Posterior cingulate gyrus (tissue), 11 donors: ENCODE results near the gene ECEL1.

Source experiments
- DNase-seq, 10 donors: peaks; one replicate each; pipeline versions ENCODE4 v3.0.0 to v3.0.0-alpha.2; 2020 to 2021; ENCODE audit warnings: mixed read lengths in 3 of 10
- intact Hi-C: fragments of 100-400 bp; cut with DNase I; formaldehyde crosslinking; loops from one replicate; pipeline ENCODE4 v1.15.1; 2023

ECEL1 gene

DNA sequence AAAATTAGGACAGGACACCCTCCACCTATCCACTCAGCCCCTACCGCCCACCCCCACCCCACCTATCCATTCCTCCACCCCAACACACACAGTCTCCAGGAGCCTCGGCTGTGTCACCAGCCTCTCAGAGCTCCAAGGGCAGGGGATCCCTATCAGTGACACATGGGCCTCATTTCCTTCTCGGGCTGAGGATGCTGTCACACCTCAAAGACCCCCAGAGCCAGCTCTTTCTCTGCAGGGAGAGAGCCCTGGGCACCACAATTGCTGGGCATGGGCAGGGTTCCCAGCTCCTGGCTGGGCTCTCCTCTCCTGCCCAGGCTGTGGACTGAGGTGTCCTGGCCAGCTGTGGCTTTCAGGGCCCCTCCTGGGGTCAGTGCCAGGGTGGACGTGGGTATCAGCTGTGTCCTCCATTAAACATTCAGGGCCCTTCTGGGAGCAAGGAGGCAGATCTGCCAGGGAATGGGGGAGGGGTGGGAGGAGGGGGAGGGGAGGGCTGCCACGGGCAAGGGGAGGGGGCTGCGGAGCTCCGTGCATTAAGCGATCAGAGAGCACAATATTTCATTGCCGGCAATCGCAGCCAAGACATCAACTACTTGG is 14.3 kb upstream of the ECEL1 start:
- no peak for DNase-seq
- intact Hi-C loops: no loop called here

DNA sequence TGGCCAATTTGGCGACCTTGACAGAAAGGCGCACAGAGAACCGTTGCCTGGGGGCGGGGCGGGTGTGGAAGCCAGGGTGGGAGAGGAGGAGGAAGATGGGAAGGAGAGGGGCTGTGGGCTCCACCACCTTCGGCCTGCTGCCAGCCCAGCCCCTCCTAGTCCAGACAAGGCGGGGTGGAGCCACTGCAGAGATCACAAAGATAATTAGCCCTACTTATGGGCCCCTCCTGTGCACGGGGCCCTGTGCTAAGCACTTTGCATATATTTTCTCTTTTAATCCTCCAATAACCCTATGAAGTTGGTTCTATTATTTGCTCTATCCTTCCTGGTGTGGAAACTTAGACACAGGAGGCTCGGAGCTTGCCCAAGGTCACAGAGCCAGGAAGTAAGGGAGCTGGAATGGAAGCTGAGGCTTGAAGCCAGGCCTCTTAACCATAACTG is 13.7 kb upstream of the ECEL1 start:
- no peak for DNase-seq
- intact Hi-C loops: no loop called here

DNA sequence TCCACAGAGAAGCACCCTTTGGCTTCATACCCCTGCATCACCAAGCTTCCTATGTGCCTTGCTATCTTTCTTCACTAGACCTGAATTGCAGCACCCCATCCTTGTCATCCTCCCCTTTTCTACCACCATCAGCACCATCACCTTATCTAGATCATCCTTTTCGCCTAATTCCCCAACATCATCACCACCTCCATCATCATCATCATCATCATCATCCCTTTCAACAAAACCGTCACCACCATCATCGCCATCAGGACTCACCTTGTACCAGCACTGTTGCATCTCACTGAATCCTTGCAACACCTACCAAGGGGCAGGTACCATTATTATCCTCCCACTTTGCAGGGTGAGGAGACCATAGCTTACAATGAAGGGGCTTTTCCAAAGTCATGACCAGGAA is 10.8 kb upstream of the ECEL1 start:
- intact Hi-C loops: no loop called here

DNA sequence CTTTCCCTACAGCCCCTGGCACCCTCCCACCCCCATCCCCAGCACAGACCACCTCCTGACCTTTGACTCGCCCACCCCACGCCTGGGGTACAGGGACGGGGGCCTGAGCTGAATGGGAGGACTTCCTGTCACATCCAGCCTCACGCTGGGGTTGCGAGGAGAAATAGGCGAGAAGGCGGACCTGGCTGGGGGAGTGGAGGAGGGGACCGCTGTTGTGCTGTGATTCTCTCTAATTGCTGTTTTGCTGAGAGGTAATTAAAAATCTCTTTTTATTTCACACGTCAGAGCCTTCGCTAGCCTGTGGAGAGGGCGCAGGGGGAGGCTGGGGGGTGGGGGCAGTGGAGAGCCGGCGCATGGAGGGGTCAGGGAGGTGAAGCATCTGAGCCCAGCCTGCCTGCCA is 9.7 kb upstream of the ECEL1 start:
- intact Hi-C loops: no loop called here
- DNase-seq: no peak

More for the DNA sequence above, 10.8 kb upstream of the ECEL1 start:
- DNase-seq: no peak

DNA sequence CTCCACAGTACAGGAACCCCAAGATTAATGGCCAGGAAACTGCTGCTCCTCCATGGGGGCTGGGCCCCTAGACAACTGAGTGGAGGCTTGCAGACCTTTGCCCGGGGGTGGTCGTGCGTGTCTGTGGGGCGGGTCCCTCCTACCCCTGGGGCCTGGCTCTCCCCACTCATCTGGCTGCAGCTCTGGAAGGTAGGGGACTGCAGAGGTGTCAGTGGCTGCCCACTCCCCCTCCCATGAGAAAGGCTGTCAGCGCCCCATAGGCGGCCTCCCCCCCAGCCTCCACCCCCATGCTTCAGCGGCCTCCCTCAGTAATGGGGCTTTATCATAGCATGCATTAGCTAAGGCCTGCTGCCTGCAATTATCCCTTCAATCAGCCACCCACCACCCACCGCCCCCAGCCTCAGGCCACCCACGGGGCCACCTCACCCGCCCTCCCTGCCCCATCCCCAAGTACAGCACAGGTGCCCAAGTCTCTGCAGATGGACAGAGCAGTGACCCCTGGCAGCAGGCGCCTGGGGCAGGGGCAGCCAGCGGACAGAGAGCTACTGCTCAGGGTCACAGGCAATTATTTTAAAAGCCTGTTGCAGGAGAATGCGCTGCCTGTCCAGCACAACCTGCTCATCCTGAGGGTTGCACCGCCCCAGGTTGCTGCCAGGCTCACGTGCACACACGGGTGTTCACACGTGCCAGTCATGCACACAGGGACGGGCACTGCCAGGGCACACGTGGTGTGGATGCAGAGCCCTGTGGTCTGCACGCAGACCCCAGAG is 9.1 kb upstream of the ECEL1 start:
- intact Hi-C loops: no loop called here
- no peak for DNase-seq

DNA sequence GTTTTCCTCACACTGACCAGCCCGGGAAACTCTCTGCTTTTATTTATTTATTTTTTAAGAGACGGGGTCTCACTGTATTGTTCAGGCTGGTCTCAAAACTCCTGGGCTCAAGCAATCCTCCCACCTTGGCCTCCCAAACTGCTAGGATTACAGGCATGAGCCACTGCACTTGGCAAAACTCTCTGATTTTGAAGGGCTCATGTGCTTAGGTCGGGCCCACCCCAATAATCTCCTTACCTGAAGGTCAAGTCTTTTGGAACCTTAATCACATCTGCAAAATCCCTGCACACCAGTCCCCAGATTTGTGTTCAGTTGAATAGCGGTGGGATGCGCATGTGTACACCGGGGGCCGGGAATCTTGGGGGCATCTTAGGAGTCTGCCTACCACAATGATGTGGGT is 7.7 kb upstream of the ECEL1 start:
- DNase-seq: peak in 1 of 10 donors; percentile 35
- intact Hi-C loops: no loop called here

DNA sequence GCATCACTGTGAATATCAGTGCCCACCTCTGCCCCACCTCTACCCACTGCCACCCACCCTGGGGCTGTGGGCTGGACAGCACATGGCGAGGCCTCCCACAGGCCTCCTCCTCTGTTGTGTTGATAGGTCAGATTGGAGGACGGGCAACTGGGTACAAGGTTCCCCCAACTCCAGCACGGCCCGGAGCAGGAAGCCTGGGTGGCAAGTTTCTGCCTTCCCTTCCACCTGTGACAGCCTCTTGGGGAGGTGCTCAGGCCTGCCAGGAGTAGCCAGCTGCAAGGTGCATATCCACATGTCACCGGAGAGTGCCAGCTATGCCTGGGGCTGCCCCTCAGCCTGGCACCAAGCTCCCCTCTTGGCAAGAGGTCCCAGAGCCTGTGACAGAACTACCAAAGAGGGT is 6.9 kb upstream of the ECEL1 start:
- intact Hi-C loops: no loop called here
- DNase-seq: peak in 2 of 10 donors; percentile 59 to 74

DNA sequence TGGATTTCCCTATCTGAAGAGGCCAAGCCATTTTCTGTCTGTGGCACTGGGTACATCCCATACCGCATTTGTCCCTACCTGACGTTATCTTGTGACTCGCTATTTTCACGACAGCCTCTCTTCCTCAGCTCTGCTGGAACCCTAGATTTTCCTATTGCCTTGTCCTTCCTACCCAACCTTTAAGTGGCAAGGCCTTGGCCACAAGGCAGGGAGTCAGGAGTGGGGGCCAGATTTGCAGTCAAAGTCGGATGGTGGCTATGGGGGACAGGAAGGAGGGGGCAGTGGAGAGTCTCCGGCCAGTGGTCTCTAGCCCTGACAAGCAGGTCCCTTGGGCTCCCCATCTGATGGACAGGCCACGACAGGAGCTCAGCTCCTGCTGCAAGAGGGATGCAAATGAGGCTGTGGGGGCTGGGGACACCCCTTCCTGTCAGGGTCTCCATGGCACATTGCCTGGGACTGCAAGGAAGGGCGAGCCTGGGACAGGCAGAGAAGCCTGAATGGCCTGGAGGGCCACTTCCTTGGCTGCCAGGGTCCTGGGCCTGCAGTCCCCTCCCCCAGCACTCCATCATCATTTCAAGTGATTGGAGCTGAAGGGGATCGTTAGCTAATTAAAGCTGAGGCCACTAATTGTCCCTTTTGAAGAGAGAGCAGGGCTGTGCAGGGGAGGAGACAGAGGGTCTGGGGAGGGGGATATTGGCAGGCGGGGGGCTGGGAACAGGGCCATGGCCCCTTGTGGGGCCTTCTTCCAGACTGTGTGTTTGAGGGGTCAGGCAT is 6.3 kb upstream of the ECEL1 start:
- intact Hi-C loops: no loop called here
- peak in 3 of 10 donors; percentile 27 to 41 (median 32) for DNase-seq

DNA sequence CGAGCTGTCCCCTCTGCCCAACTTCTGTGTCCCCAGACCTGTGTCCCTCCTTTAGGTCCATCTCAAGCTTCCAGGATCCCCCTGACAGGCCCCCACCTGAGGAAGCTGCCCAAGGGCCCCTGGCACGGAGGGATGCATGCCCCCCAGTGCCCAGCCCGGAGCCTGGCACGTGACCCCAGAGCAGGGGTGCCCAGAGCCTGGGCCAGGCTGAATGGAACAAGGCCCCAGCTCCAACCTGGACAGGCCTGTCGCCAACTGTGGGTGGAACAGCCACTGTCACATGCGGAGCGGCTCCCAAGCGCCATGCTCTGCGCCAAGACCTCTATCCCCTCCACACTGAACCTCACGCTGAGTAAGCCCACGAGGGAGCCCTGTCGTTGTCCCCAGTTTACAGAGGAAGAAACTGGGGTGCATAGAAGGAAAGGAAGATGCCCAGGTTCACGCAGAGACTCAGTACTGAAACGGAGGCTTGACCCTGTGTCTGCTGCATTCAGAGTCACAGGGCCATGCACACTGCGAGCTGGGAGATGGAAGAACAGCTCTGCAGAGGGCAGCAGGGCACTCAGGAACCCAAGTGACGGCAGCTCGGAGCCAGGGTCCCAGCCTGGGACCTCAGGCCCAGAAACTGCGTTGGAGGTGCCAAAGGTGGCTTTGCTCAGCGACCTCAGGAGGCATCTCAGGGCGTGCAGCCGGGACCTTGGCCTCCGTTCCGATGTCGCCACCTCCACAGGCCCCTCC is 5.5 kb upstream of the ECEL1 start:
- intact Hi-C loops: no loop called here
- DNase-seq: peak in 5 of 10 donors; percentile 3 to 65 (median 47)

DNA sequence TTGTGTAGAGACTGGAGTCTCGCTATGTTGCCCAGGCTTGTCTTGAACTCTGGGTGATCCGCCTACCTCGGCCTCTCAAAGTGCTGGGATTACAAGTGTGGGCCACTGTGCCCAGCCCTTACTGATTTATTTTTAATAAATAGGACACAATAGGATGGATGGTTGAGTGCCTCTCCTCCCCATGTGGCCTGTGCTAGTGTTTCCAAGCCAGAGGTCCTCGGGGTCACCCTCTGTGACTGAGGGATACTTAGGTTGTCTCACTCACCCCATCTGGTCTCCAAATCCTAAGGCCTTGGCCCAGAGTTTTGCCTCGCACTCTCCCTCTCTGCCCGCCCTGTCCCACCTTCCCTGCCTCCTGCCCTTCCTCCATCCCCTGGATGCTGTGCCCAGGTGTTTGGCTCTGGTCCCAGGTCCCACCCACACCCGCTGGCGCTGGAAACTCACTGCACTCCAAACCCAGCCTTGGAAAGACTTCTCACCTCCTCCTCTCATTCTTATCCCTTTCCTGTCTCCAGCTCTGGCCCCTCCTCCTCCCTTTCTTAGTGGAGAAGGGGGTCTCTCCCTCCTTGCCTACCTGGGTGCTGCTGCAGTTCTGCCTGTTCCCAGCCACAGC is 4.7 kb upstream of the ECEL1 start:
- intact Hi-C loops: no loop called here
- DNase-seq: peak in 5 of 10 donors; percentile 2 to 63 (median 56)

DNA sequence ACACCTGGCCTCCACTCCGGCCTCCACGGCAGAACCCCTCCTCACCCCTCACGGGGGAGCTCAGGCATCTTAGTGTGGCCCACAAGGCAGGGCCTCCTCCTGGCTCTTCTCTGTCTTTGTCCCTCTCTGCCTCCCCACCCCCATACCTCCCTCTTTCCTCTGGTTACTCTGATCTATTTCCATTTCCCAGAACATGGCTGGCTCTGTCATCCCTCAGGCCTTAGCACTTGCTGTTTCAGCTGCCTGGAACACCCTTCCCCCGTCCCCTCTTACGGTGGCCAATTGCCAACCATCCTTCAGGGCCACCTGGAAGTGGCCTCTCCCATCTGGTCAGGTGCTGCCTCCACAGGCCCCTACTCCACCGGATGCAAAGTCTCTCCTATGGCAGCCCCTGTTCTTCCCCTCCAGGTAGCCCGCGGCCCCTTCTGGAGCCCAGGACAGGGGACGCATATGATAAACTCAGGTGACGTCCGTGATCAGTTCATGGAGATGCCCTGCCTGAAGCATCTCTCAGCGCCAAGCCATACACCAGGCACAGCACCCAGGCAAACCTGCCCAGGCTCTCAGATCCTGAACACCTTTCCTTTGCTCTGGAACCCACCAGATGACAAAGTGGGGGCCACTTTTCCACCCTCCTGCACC is 3.6 kb upstream of the ECEL1 start:
- intact Hi-C loops: no loop called here
- peak in 5 of 10 donors; percentile 2 to 54 (median 32) for DNase-seq

DNA sequence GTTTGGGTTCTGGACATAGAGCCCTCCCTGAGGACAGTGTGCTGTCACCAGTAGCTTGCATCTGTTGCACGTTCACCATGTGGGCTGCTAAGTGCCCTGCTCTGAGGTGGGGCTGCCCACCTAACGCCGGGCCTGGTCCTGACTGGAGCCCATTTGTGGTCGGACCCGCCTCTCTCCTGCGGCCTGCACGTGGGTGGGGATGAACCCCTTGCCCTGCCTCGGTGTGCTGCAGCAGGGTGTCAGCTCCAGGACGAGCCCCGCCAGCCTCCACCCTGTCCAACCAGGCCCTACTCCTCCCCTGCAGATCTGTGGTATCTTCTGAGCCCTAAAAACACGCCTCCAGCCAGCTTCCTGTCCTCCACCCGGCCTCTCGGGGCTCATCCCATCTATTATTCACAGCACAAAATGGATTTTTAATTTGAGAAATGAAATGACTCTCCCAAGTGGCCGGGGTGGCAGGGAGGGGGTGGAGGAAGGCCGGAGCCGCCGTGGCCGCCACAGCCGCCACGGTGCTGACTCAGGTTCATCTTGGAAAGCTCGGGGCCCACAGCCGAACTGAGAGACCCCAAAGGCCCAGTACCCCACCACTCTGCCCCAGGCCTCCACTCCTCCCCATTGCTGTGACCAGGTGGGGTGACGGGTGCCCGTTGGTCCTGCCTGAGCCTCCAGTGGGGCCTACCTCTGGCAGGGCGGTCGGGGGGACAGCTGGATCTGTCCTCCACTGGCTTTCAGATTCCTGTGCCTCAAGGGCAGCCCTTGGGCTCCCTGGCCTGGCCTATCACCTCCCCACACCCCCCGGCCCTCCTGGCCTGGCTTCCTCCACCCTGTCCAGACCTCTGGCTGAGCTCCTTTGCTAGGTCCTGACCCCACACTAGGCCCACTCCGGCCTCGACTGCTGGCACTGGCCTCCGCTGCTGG is 2.8 kb upstream of the ECEL1 start:
- DNase-seq: peak in 7 of 10 donors; percentile 4 to 83 (median 24)
- intact Hi-C loops: no loop called here

DNA sequence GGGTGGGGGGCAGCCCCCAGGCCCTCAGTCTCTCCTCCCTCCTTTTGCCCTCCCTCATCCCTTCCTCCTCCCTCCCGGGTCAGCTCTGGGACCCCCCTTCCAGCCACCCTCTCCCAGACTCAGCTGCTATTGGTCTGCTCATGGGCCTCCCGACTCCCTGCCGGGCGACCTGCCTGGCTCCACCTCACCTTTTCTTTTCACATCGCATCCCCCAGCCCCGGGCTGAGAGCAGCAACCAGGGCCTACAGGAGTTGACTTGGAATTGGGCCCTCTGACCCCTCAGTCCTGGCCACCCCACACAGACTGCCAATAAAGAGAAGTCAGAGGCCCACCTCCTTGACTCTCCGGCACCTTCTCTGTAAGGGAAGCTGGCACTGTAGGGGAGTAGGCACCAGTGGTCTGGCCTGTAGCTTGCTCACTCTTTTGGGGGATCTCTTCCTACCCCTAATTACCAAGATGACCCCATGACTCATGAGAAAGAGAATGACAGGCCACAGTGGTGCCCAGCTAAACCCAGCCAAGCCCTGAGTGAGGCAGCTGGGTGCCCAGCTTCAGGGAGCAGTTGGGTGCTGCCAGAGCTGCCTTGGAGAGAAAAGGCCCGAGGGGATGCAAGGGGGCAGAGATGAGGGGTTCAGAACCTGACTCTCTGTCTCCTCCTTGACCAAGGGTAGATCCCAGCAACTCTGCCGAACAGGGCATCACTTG is 2.0 kb upstream of the ECEL1 start:
- peak in 7 of 10 donors; percentile 3 to 70 (median 19) for DNase-seq
- intact Hi-C loops: no loop called here

DNA sequence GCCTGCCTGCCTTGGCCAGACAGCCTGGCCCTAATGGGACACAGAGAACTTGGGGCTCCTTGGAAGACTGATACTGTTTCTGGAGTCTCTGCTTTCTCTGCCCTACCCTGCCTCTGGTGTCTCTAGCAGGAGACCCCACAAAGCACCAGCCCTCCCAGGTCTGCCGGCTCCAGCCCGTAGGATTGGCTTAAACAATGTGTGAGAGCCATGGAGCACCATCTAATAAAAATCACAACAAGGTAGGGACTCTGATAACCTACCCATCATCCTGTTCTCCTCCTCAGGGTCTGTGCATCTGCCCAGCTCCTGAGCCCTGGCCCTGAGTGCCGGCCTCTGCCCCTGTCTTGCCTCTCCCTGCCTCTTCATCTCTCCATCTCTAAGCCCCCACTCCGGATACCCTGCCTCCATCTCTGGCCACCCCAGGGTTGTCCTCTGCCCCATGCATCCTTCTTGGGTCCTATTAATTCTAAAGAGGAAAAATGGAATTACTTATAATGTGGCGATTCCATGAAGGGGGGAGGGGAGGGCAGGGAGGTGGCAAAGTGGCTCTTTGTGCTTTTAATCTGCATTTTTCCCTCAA is 1.2 kb upstream of the ECEL1 start:
- peak in 5 of 10 donors; percentile 0 to 72 (median 22) for DNase-seq
- intact Hi-C loops: no loop called here

DNA sequence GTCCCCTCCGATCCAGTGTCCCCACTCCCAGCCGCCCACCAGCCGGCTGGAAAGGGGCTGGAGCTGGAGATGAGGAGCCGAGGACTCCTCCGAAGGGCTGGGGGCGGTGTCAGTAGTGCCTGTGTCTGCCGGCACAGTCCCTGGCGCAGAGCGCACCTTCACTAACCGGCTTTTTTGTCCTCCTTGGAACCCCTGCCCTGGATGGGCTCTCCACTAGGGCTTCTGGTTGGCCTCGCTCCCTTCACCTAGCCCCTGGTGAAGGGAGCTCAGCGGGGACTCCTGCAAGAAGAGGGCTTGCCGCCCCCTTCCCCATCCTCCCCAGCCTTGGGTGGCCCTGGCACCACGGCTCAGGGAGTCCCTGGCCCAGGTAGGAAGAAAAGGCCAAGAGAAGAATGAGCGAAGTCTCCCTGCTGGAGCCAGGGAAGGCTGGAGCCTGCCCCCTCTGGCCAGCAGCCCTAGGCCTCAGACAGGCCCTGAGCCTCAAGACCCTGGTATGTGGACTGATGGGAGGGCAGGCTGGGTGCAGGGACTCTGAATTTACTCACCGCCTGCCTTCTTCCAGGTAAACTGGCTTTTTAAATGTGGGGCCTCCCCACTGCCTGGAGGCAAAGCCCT is 570 bp upstream of the ECEL1 start:
- intact Hi-C loops: no loop called here
- peak in 3 of 10 donors; percentile 41 to 67 (median 60) for DNase-seq

DNA sequence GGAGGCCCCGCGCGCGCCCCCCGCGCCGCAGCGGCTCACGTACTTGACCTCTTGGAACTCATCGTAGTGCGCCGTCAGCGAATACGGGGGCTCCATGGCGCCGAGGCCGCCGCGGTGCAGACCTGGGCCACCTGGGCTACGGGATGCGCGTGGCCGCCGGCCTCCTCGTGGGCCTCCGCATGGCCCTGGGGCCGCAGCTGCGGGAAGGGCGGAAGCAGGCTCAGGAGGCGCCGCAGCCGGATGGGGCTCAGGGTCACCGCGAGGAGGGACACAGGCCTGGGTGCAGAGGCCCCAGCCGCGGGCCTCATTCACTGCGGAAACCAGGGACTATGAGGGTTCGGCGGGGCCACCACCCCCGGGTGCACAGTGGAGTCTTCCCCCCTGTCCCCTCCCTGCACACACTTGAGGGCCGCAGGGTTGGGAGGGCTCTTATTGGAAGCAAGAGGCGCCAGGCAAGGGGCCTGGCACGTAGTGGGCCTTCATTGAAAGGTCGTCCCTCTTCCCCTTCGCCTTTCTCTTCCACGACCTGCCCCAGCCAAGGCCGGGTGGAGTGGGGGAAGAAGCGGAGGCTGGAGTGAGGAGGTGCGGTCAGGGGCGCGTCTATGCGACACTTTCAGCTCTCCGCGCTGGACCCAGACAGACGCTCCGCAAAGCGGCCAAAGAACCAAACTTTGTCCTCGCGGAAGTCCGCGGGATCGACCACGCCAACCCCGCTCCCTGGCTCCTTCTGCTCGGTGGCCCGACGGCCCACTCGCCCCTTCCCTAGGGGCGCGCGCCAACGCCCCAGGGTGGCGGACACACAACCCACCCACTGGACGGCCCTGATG is 863 bp downstream of the ECEL1 start:
- DNase-seq: peak in 5 of 10 donors; percentile 1 to 74 (median 44)
- intact Hi-C loops: no loop called here
